H9 (cell line): ENCODE results near the gene ERFE. TPM values are rescaled to one million over a fixed set of nuclear protein-coding genes. Genes with fewer than 3 reads are reported as not detected.
A peak's percentile ranks its signal among the peaks of the same experiment; 100 is the strongest.

Experiments used
- DNase-seq: peaks from one replicate; pipeline ENCODE4 v3.0.0-alpha.2; 2017
- H2AFZ ChIP-seq: one replicate; pipeline ENCODE4 v1.6.1; 2013; ENCODE audit warnings: mild to moderate bottlenecking, low read length, control low read depth, moderate library complexity
- H2AK5ac ChIP-seq: 2 replicates; pipeline ENCODE4 v1.6.1; 2013; ENCODE audit warnings: low read length, control low read depth, mixed read lengths; ENCODE audit not compliant: insufficient read length
- H2BK120ac ChIP-seq: one replicate; pipeline ENCODE4 v1.6.1; 2013; ENCODE audit warnings: low read depth, mild to moderate bottlenecking, low read length, control low read depth, inconsistent platforms; ENCODE audit not compliant: poor library complexity, severe bottlenecking
- H2BK12ac ChIP-seq: 2 replicates; pipeline ENCODE4 v1.6.1; 2013; ENCODE audit warnings: low read length, control low read depth, mixed read lengths, low read depth; ENCODE audit not compliant: insufficient read length
- H2BK15ac ChIP-seq: 2 replicates; pipeline ENCODE4 v1.6.1; 2013; ENCODE audit warnings: low read depth, low read length, control low read depth
- H2BK20ac ChIP-seq: one replicate; pipeline ENCODE4 v1.6.1; 2013; ENCODE audit warnings: low read depth, mild to moderate bottlenecking, low read length, control low read depth, inconsistent platforms; ENCODE audit not compliant: poor library complexity, severe bottlenecking
- H2BK5ac ChIP-seq: 2 replicates; pipeline ENCODE4 v1.6.1; 2013; ENCODE audit warnings: low read length, control low read depth, mixed read lengths; ENCODE audit not compliant: insufficient read length
- H3K14ac ChIP-seq: 2 replicates; pipeline ENCODE4 v1.6.1; 2013; ENCODE audit warnings: low read length, control low read depth; ENCODE audit not compliant: insufficient read depth
- H3K18ac ChIP-seq: 2 replicates; pipeline ENCODE4 v1.6.1; 2013; ENCODE audit warnings: low read depth, mild to moderate bottlenecking, mixed read lengths, low read length, control low read depth; ENCODE audit not compliant: insufficient read length
- H3K23ac ChIP-seq: 2 replicates; pipeline ENCODE4 v1.6.1; 2013; ENCODE audit warnings: low read length, control low read depth, mixed read lengths, low read depth; ENCODE audit not compliant: insufficient read length
- H3K23me2 ChIP-seq: 2 replicates; pipeline ENCODE4 v1.6.1; 2013; ENCODE audit warnings: low read depth, mild to moderate bottlenecking, mixed read lengths, low read length, control low read depth; ENCODE audit not compliant: insufficient read length, poor library complexity, severe bottlenecking
- H3K27ac ChIP-seq: 2 replicates; pipeline ENCODE4 v1.5.1; 2013; ENCODE audit warnings: low read length, control low read depth, mixed read lengths, low read depth; ENCODE audit not compliant: insufficient read length
- H3K27me3 ChIP-seq: 2 replicates; pipeline ENCODE4 v1.6.1; 2013; ENCODE audit warnings: low read length, control low read depth, inconsistent platforms; ENCODE audit not compliant: insufficient read depth
- H3K4ac ChIP-seq: 2 replicates; pipeline ENCODE4 v1.6.1; 2013; ENCODE audit warnings: low read depth, mild to moderate bottlenecking, control low read depth, inconsistent platforms, low read length, moderate library complexity
- H3K4me1 ChIP-seq: 2 replicates; pipeline ENCODE4 v1.6.1; 2013; ENCODE audit warnings: low read length, control low read depth, inconsistent platforms; ENCODE audit not compliant: insufficient read depth
- H3K4me2 ChIP-seq: 2 replicates; pipeline ENCODE4 v1.6.1; 2013; ENCODE audit warnings: low read length, control low read depth, mixed read lengths; ENCODE audit not compliant: insufficient read length, insufficient read depth
- H3K56ac ChIP-seq: 2 replicates; pipeline ENCODE4 v1.6.1; 2013; ENCODE audit warnings: low read depth, mild to moderate bottlenecking, mixed read lengths, low read length, control low read depth; ENCODE audit not compliant: insufficient read length
- H3K79me1 ChIP-seq: 2 replicates; pipeline ENCODE4 v1.6.1; 2013; ENCODE audit warnings: low read depth, mild to moderate bottlenecking, moderate library complexity, low read length, control low read depth, inconsistent platforms; ENCODE audit not compliant: insufficient read depth, poor library complexity, severe bottlenecking
- H3K79me2 ChIP-seq: 2 replicates; pipeline ENCODE4 v1.6.1; 2013; ENCODE audit warnings: low read length, control low read depth, inconsistent platforms; ENCODE audit not compliant: insufficient read depth
- H3K9ac ChIP-seq: 2 replicates; pipeline ENCODE4 v1.6.1; 2013; ENCODE audit warnings: low read length, control low read depth, mixed read lengths; ENCODE audit not compliant: insufficient read length; ENCODE audit errors: extremely low read depth
- H3K9me3 ChIP-seq: one replicate; pipeline ENCODE4 v1.6.1; 2013; ENCODE audit warnings: low read depth, low read length, inconsistent platforms; ENCODE audit not compliant: control insufficient read depth
- H3T11ph ChIP-seq: one replicate; pipeline ENCODE4 v1.6.1; 2013; ENCODE audit warnings: mild to moderate bottlenecking, low read length, control low read depth, inconsistent platforms
- H4K20me1 ChIP-seq: one replicate; pipeline ENCODE4 v1.6.1; 2013; ENCODE audit not compliant: control insufficient read depth, insufficient read length, insufficient read depth
- H4K5ac ChIP-seq: 2 replicates; pipeline ENCODE4 v1.6.1; 2013; ENCODE audit warnings: low read depth, mild to moderate bottlenecking, mixed read lengths, low read length, control low read depth; ENCODE audit not compliant: insufficient read length
- H4K8ac ChIP-seq: replicated peaks from 2 replicates; pipeline ENCODE4 v1.6.1; 2013; ENCODE audit warnings: low read length, control low read depth, mixed read lengths, low read depth; ENCODE audit not compliant: insufficient read length
- H4K91ac ChIP-seq: 2 replicates; pipeline ENCODE4 v1.6.1; 2013; ENCODE audit warnings: low read depth, mild to moderate bottlenecking, moderate library complexity, mixed read lengths, low read length, control low read depth; ENCODE audit not compliant: insufficient read length
- H3K27ac Mint-ChIP-seq, 3 experiments: 2 replicates in 2 of 3; 3 replicates in 1 of 3; pipeline ENCODE4 v1.8.0; 2020 to 2021; ENCODE audit warnings: mixed read lengths in 3 of 3, mild to moderate bottlenecking in 1 of 3, moderate library complexity in 1 of 3
- H3K27me3 Mint-ChIP-seq: 2 replicates; pipeline ENCODE4 v1.8.0; 2021; ENCODE audit warnings: low read depth, mild to moderate bottlenecking, moderate library complexity, mixed read lengths
- H3K36me3 Mint-ChIP-seq, 3 experiments: 2 replicates in 2 of 3; 3 replicates in 1 of 3; pipeline ENCODE4 v1.8.0; 2020 to 2021; ENCODE audit warnings: low read depth in 3 of 3, mixed read lengths in 3 of 3; ENCODE audit not compliant: insufficient read depth in 1 of 3
- H3K4me1 Mint-ChIP-seq, 2 experiments: 2 replicates each; pipeline ENCODE4 v1.8.0; 2020; ENCODE audit warnings: mixed read lengths in 2 of 2
- H3K4me3 Mint-ChIP-seq, 2 experiments: 2 replicates in 1 of 2; 3 replicates in 1 of 2; pipeline ENCODE4 v1.8.0; 2020 to 2021; ENCODE audit warnings: mild to moderate bottlenecking in 2 of 2, mixed read lengths in 2 of 2, moderate library complexity in 1 of 2
- H3K9me3 Mint-ChIP-seq, 2 experiments: 2 replicates in 1 of 2; 3 replicates in 1 of 2; pipeline ENCODE4 v1.8.0; 2020; ENCODE audit warnings: mild to moderate bottlenecking in 2 of 2, mixed read lengths in 2 of 2, moderate library complexity in 1 of 2
- CTCF ChIP-seq: fragments of 200-600 bp; sonication (generic); conservative IDR thresholded peaks from 3 replicates; pipeline ENCODE4 v1.8.0; 2021; ENCODE audit warnings: antibody characterized with exemption, mild to moderate bottlenecking
- WGBS: extraction: QIAGEN DNeasy Blood & Tissue Kit; methylation state at CpG from one replicate; pipeline ENCODE4 v1.1.7; 2013; ENCODE audit warnings: missing lambda C conversion rate, low lambda C conversion rate, mixed read lengths; ENCODE audit not compliant: insufficient read length; ENCODE audit errors: extremely low coverage; 5-methylcytosine and 5-hydroxymethylcytosine counted together
- total RNA-seq: library from RNA; stranded (reverse); gene quantifications from 2 replicates; pipeline ENCODE4 v1.2.1, GENCODE V29; 2021

The ERFE gene
- total RNA-seq, 1 experiment from 2014 or later: 2.1 TPM

- Histone ChIP-seq H2BK120ac (no peak overlapping the region), H3K4ac (no peak overlapping the region), H3K27ac (no peak overlapping the region), H3K27me3 (no peaks in the 10 kb centered on the region), H2BK12ac (no peak overlapping the region), H3K79me1 (no peaks in the 10 kb centered on the region), H4K8ac (no peak overlapping the region), H4K5ac (no peak overlapping the region), H3T11ph (no peak overlapping the region), H2AK5ac (no peak overlapping the region), H3K9ac (no peak overlapping the region), H2BK15ac (no peak overlapping the region), H3K23me2 (peaks cover 5% of the 10 kb centered on the region), H3K4me1 (no peaks in the 10 kb centered on the region; the same call in 1 of the 2 replicates), H4K91ac (no peak overlapping the region), H4K20me1 (no peaks in the 10 kb centered on the region), H3K18ac (no peak overlapping the region), H3K23ac (no peak overlapping the region), H2BK5ac (no peak overlapping the region), H2BK20ac (no peak overlapping the region), H3K9me3 (no peaks in the 10 kb centered on the region), H3K79me2 (no peaks in the 10 kb centered on the region), H3K4me2 (no peak overlapping the region), H3K56ac (no peak overlapping the region), H2AFZ (no peak overlapping the region), H3K14ac (no peak overlapping the region)
- H3K4me1 Mint-ChIP-seq: peaks cover 9 to 10% of the 10 kb centered on the region in 2 experiments
- peak; percentile 22 for DNase-seq
- peaks cover 9% of the 10 kb centered on the region for H3K27me3 Mint-ChIP-seq
- peaks cover 0 to 9% (median 0%) of the 10 kb centered on the region in 3 experiments; a peak in 3 of 7 replicates for H3K36me3 Mint-ChIP-seq
- no CpG with 5 or more reads among the region's 13 CpGs for WGBS
- H3K4me3 Mint-ChIP-seq: no peak overlapping the region
- peak overlapping the region in 1 of 3 experiments; percentile 6; a peak in 1 of 7 replicates for H3K27ac Mint-ChIP-seq
- no peak for TF ChIP-seq CTCF
- peaks cover 15 to 26% of the 10 kb centered on the region in 2 experiments for H3K9me3 Mint-ChIP-seq
Observed at GRCh38 chr2:238113611-238114010, 45.2 kb upstream of the ERFE start.
